ENCODE results near the gene MSI2.

Gene MSI2

DNA sequence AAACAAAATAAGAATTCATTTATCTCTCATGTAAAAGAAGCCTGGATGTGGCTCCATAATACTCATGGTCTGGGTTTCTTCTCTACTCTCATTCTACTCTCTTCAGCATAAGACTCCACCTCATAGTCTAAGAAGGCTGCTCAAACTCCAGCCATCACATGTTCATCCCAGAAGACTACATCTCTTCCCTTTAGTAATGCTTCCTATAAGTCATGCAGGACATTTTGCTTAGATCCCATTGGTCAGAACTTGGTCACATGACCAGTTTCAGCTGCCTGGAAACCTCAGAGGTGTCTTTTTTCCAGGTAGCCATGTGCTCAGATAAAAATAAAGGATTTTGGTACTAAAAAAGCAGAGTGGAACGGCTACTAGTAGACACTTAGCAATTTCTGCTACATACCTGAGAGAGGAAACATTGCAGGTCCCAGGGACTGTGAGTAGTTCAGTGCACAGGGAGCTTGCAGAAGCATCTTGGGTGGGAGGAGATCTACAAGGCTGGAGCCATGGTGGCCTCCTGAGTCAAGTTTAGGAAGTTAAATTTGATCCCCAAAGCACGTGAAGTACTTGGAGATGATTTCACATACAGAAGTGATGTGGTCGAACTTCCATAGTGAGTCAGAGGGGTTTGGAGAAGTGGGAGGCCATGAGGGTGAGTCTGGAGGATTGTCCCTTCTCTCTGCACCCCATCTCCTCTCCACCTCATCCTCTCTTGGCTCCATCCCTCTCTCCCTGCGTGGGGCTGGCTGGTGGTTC lies 378.6 kb downstream of the MSI2 start:
- no peak for DNase-seq

GRCh38 chr17:57636274-57636673 lies 380.0 kb downstream of the MSI2 start:
- no peak for DNase-seq

DNA sequence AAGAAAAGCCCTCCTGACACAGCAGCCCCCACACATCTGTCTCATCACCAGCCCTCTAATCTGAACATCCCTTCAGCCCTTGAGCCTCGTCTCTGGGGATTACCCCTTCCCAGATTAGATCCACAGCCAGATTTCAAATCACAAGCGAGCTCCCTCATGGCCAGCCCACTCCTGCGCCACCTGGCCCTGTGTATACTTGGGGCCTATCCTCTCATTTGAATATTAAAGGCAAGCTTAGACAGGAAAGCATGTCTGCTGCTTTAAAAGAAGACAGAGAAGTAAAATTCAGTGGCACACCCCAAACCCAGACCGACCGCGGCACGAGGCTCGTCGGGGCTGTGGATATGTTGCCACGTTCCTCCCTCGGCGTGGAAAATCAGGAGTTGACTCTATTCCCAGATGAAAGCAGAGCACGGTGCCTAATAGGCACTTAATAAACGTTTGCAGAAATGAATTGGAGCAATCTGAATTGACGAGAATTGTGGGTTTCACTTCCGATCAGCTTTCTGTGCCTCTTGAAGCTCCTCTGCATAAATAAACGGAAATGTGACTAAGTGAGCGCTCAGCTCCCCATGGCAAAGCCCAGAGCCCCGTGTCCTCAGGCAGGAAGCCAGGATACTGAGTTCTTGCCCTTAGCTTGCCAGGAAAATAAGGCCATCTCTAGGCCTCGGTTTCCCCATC lies 380.8 kb downstream of the MSI2 start:
- no peak for DNase-seq

DNA sequence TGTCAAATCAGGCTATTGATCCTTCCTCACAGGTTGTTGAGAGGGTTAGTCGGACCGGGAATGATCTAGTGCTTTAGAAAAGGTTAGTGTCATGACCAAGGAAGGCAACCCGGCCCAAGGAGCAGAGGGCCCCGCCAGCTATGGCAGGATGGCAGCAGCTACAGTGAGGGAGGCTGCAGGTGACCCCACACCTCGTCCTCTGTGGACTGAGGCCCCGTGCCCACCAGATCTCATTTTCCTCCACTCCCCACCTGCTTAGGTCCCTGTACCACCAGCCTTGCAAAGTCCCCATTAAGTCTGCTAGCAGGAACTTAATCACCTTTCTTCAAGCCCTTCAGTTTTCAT lies 381.3 kb downstream of the MSI2 start:
- no peak for DNase-seq

DNA sequence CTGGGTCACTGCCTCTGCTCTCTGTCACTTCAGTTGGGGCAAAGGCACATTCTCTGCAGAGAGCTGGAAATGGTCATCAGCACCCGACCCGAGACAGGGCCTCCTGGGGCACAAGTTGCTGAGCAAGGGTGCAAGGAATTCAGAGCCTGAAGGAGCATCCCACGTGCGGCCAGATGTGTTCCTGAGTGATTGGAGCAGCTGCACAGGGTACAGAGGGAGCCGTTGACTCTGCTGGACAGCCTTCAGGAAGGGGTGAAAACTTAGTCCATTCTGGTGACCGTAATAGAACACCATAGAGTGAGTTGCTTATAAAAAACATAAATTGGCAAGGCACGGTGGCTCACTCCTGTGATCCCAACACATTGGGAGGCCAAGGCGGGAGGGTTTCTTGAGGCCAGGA lies 382.0 kb downstream of the MSI2 start:
- DNase-seq = no peak

GRCh38 chr17:57639381-57639780 lies 383.1 kb downstream of the MSI2 start:
- no peak for DNase-seq

- DNase-seq = no peak
Measured at GRCh38 chr17:57640079-57640478, 383.8 kb downstream of the MSI2 start.

- no peak for DNase-seq
Measured at GRCh38 chr17:57641761-57642160, 385.4 kb downstream of the MSI2 start.

DNA sequence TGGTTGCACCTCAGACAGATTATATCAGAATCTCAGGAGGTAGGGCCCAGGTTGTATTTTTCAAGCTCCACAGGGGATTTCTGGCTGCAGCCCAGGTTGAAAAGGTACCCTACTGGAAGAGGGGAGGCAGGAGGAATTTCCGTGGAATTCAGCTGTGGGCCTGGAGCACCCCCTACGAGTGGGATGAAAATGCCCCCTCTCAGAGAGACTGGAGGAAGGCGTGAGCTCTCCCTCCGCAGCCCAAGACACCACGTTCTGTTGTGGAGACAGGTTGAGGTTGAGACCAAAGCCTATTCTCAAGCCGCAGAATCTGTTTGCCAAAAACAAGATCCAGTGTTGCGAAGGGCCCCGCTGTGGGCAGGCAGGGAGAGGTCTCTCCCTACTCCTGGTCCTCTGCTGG lies 386.7 kb downstream of the MSI2 start:
- DNase-seq = no peak

GRCh38 chr17:57644326-57644725 lies 388.0 kb downstream of the MSI2 start:
- no peak for DNase-seq

DNA sequence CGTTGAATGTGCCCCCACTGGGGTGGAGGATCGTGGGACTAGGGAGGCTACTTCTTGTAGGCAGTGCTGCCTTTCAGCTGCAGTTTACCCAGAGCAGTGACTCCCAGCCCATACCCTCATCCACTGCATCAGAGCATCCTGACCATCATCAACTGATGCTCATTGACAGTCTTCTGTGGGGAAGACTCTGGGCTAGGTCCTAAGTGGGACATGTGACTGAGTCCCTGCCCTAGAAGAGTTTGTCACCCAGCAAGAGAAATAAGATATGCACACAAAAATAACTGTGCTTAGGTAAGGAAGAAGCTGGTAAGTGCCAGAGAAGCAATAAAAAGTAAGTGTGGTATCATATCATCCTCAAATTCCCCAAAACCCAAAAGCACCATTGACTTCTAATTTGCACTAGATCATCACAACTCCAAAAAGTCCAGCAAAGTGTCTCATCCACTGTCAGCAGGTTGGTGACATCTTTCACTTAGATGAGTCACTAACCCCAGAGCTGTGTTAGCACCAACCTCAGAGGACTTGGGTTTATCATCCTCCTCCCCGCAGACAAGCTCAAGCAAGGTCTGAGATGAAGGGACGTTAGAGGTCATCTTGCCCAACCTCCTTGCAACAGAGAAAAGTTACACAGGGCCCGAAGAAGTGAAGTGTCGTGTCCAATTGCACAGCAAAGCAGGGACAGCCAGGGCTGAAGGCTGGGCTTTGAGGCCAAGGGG lies 389.8 kb downstream of the MSI2 start:
- no peak for DNase-seq

GRCh38 chr17:57648720-57649119 lies 392.4 kb downstream of the MSI2 start:
- no peak for DNase-seq

DNA sequence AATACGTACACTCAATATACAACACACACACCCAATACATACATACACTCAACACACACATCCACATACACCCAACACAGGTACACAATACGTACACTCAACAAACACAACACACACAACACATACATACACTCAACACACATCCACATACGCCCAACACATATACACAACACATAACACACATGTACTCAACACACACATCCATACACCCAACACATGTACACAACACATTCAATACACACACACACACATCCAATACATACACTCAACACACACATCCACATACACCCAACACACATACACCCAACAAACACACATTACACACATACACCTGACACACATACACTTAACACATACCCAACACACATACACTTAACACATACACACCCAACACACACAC lies 392.9 kb downstream of the MSI2 start:
- DNase-seq = no peak

GRCh38 chr17:57649731-57650484 lies 393.6 kb downstream of the MSI2 start:
- no peak for DNase-seq

DNA sequence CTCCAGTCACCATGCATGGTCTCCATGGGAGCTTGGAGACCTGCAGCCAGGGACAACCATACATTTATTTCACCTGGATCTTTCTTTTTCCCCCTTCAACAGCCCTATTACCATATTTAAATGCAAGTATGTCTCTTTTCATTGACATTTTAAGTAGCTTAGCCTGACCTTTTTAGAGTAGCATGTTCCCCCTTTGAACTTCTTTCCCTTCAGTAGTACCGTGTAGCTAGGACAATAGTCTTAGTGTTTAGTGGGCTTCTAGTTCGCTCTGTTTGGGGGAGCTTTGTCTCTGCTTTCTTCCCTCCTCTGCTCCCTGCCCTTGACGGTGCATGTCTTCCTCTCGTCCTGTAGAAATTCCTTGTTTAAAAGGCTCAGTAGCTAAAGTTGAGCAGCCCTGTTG lies 394.2 kb downstream of the MSI2 start:
- no peak for DNase-seq

GRCh38 chr17:57651451-57651850 lies 395.1 kb downstream of the MSI2 start:
- no peak for DNase-seq

DNA sequence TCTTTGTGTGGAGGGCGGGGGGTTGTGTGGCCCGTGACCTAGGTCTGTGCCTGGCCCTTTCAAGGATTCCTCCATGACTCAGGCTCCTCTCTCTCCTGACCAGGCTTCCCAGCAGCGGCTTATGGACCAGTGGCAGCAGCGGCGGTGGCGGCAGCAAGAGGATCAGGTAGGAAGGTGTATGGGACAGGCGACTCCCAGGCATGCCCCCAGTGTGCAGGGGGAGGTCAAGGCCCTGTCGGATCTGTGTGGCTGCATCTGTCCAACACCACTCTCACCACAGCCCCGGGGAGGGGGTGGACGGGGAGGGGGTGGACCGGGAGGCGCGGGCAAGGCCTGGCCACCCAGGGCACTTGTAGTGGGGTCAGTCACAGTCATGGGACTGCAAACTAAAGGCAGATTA lies 395.7 kb downstream of the MSI2 start:
- DNase-seq = no peak

GRCh38 chr17:57652811-57653210 lies 396.5 kb downstream of the MSI2 start:
- no peak for DNase-seq

DNA sequence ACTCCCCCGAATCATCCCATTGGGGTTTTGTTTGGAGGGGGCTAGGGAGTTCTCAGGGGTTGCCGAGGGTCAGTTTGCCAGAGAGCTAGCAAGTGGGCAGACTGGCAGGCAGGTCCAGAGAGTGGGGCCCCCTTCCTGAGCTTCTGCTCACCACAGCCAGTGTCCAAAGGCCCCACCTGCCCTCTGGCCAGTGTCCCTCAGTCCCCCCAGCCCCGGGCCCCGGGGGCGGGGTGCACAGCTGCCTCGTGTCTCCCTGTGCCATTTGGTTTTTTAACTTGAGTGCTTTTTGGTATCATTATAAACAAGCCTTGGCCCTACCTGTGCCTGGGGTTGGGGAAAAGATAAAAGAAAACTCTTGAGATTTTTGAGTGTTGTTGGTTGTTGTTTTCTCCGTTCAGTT lies 397.0 kb downstream of the MSI2 start:
- no peak for DNase-seq

DNA sequence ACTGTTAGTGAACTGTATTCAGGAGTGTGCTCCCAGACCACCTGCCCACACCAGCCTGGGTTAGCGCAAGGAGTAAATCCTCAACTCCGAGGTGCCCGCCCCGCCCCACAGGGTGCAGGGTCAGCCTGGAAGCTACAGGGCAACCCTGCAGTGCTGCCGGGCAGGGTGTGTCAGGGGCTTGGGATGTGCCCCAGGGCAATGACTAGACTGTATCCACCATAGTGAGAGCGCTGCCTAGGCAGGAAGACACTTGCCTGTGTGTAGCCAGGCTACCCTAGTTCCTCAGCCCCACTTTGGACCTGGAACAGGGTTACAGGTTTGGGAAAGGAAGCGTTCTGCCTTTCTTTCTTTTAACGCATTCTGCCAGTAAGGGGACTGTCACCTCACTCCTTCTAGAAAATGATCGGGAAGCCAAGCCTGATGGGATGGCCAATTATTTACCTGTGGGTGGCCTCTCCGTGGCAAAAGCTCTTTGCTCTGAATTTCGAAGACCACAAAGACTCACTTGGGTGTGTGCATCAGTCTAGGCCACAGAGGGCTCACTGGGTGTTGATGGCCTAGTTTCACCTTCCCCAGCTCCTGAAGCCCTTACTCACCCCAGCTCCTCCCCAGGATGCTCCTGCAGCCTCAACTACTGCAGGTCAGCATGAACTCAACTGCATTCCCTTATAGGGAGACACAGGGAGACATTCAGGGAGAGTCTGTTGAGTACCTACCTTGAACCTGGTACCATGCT lies 397.9 kb downstream of the MSI2 start:
- no peak for DNase-seq

- no peak for DNase-seq
Measured at GRCh38 chr17:57655553-57655952, 399.2 kb downstream of the MSI2 start.

DNA sequence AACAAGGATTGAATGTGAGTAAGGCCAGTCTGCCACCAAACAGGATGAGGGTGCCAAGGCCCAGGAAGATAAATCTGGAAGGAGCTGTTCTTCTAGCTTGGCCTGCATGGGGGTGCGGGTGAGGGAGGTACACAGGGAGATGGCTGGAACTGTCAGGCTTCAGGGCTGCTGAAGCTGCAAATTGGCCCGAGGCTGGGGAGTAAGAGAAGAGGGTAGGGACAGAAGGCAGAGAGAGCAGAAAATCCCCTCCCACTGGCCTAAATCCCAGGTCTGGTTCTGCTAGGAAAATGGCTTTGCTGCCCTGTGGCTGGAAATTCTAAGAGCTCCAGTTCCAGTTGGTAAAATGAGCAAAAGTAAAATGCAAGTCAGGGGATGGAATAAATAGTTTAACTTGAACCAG lies 400.9 kb downstream of the MSI2 start:
- no peak for DNase-seq

DNA sequence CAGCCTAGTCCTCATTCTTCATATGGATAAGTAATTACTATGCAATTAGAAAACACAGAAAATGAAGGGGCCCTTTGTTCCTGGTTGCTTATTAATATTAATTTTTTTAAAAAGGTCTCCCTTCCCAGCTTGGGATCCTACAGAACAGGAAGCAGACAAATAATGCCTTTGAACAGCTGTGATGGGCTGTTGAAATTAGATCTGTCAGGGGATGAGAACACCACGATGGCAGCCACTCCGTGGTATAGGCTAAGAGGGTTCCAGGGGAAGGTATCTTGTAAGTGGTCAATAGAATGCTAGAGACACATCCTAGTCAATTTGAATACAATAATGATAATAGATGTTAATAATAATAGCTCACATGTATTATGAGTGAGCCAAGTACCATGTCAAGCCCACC lies 405.7 kb downstream of the MSI2 start:
- no peak for DNase-seq

All from GOT3 (cell line).